A204.1 (cell line): ENCODE measurements around the gene HOTAIR.

Experiments
- FAIRE-seq: peaks from 2 replicates; lab custom pipeline; 2012; peaks lifted over from hg19 to GRCh38; lab: Jason Lieb, UNC

HOTAIR gene

DNA sequence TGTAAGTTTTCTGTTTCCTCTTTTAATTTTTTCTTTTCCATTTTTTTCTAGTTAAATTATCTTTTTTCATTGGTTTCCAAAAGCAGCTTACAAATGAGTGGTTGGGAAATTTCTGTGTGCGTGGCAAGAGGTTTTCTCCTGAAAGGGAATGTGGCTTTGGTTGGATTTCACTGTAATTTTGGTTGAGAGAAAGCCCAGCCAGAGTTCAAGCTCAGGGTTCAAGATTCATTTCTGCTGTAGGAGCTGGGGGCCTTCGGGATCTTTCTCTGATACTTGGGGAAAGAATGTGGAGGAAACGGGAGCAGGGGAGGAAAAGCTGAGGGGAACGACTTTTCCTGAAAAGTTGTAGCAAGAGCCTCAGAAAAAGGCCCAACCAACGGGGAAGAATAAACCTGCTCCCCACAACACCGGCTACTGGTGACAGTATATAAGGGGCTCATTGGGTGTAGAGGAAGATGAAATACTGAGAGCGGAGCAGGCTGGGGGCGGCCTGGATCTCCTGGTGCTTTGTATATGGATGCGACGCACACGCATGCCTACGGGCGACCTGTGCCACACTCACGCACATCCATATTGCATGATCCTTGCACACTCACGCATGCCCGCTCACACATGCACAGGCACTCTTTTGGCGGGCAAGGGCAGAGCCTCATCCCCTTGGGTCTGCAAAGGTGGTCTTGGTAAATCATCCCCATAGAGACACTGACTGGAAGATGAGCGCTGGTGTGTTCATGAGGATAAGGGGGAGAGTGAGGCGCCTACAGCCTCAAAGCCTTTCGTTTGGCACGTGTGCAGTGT, 12.1 kb upstream of the HOTAIR start:
- no peak for FAIRE-seq

DNA sequence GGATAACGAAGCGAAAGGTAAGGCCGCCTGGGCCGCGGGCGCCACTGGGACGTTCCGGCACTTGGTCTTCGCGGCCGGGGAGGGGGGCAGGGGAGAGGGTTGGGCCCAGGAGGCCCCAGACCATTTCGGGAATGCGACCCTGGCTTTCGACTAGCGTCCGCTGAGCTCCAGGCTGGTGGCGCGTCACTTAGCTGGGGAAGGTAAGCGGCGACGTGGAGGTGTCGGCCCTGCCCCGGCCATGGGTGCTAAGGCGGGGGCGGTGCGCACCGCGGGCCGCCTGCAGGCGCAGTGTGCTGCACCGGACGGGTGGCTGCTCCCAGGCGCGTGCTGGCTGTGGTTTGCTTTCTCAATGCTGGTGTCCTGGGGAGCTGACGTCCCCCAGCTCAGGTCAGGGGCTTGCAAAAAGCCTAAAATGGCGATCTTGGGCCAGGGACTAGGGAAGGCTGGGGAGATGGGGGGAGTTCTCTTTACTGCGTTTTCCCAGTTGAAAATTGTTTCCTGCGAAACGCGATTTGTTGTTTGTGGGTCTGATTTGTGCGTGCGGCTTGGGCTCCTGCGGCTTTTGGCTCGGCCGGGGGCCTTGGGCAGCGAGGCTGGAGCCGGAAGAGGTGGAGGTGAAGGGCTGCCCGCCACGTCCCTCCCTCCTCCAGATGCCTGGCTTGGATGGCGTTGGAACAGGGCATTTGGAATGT, 11.4 kb upstream of the HOTAIR start:
- no peak for FAIRE-seq

DNA sequence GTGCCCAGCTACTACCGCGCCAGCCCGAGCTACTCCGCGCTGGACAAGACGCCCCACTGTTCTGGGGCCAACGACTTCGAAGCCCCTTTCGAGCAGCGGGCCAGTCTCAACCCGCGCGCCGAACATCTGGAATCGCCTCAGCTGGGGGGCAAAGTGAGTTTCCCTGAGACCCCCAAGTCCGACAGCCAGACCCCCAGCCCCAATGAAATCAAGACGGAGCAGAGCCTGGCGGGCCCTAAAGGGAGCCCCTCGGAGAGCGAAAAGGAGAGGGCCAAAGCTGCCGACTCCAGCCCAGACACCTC, 10.9 kb upstream of the HOTAIR start:
- no peak for FAIRE-seq

DNA sequence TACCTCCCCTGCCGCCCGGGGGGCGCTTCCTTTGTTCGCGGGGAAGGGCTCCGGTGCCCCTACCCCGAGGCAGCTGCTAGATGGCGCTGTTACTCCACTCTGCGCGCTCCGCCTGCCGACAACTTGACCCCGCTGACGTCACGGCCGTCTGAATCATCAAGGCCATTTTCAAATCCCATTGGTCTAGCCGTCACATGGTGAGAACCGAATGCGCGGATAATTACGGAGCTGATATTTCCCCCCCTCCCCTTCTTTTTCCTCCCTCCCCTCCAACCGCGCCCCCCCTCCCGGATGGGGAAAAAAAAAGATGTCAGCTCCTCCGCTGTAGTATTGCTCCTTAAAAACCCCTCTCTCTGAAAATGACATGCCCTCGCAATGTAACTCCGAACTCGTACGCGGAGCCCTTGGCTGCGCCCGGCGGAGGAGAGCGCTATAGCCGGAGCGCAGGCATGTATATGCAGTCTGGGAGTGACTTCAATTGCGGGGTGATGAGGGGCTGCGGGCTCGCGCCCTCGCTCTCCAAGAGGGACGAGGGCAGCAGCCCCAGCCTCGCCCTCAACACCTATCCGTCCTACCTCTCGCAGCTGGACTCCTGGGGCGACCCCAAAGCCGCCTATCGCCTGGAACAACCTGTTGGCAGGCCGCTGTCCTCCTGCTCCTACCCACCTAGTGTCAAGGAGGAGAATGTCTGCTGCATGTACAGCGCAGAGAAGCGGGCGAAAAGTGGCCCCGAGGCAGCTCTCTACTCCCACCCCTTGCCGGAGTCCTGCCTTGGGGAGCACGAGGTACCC, 10.3 kb upstream of the HOTAIR start, which contains the start of gene HOXC10:
Gene HOXC10, plus strand, starts transcription at position 246 of the 791 bp plus-strand sequence. Its CDS starts 114 bp downstream, at position 360.
- peak; percentile 87 for FAIRE-seq

DNA sequence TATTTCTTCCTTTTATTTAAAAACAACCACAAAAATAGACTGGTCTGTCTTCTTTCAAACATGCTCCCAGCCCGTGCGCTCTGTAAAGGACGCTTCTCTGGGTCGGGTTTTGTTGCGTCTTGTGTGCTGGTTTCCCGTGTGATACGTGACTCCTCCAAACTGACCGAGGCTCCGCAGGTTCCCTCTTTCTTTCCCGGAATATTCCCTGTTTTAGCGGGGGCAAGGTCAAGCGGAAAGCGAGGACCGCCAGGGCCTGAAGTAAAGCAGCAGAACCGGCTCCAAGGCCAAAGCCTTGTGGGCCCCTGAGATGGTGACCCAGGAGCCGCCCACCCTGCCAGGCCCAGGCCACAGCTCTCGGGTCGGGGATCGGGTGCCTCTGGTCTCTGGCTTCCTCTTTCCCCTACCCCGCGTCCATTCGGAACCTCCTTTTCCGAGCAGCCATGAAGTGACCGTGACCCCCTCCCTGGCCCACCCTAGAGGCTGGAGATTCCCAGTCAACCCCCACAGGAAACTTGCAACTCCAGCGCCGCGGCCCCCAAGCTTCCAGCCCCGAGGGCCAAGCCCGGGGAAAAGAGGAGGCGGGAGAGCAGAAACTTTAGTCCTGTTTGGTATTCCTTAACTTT, 9.3 kb upstream of the HOTAIR start:
- no peak for FAIRE-seq

DNA sequence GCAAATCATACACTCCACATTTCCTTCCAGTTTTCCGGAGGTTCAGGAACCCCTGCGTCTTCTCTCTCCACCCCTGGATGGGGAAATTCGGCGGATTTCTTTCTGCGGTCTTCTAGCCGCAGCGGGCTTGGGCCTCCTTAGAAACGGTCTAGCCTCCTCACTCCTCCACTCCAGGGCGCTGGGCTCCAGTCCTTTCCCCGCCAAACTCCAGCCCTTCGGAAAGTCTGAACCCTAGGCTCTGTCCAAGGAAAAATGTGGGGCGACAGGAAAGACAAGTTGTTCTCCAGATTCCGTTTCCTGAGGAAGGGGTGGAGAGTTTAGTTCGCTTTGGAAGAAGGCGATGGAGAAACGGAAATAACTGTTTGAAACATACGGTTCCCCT, 8.8 kb upstream of the HOTAIR start:
- no peak for FAIRE-seq

DNA sequence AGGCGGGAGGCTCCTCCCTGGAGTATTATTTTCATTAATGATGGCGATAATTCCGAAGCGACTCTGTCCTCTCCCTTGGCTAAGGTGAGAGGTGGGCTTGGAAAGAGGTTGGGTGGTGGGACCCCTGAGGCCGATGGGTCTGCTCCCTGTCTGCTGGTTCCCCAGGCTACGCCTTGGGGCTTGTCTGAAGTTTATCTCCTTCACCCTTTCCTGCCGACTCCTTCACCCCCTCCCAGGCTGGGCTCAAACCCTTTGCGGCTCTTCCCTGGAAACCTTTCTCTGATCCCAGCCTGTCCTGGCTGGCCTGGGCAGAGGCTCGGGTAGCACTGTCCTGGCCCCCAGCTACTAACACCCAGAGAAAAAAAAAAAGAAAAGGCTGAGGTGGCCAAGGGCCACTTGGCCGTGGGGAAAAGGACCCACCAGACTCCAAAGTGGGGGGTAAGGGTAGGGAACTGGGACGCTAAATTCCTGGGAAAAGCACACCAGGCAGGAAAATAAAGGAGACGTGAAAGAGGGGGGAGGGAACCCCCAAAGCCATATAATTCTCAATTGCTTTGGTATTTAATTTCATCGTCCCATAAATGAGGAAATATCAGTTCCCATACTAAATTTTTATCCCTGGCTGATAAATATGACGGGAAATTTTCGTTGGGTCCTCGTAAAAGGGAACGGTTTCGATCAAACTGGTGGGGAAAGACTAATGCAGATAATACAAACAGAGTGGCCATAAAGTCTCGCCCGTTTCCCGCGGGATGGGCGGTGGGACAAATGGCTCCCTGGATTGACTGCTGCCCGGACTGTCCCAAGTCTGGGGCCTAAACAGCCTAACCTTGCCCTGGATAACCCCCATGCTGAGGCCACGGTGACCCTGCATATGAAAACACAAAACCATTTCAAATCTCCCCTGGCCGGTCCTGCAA, 8.2 kb upstream of the HOTAIR start:
- no peak for FAIRE-seq

DNA sequence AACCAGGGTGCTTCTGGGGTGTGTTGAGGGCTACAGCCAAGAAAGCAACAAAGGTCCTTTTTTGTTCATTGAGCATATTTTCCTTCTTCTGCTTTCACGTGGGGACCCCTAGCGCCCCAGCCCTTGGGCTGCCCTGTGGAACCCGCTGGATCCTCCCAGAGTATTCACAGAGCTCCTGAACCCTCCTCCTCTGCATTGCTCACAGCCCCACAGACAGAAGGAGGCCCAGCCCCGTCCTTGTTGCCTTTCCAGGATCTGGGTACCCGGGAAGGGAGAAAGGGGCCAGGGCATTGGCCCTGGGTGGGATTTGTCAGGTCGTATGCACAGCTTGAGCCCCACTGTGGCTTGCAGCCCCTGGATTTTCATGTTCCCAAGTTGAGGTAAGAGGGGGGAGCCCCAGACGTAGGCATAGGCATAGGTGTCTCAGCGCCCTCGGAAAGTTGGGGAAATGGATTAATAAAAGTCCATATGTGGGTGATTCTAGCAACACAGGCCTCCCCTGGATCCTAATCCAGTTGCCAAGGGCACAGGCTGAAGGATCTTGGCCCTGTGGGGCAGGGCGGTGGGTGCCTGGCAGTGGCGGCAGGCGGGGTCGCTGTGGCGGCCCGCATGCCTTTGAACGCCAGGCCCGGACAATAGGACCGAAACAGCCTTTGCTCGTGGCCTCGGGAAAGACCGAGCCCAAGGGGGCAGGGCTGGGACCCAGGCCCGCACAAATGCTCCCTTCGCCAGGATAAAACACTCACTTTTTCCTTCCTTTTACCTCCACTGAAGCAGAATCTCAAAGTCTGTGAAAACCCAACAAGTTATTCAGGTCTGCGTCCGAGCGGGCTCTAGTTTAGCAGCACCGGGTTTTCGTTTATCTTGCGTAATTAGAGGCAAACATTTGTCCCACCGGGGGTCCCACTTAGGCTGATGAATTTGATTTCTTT, 7.1 kb upstream of the HOTAIR start:
- no peak for FAIRE-seq

DNA sequence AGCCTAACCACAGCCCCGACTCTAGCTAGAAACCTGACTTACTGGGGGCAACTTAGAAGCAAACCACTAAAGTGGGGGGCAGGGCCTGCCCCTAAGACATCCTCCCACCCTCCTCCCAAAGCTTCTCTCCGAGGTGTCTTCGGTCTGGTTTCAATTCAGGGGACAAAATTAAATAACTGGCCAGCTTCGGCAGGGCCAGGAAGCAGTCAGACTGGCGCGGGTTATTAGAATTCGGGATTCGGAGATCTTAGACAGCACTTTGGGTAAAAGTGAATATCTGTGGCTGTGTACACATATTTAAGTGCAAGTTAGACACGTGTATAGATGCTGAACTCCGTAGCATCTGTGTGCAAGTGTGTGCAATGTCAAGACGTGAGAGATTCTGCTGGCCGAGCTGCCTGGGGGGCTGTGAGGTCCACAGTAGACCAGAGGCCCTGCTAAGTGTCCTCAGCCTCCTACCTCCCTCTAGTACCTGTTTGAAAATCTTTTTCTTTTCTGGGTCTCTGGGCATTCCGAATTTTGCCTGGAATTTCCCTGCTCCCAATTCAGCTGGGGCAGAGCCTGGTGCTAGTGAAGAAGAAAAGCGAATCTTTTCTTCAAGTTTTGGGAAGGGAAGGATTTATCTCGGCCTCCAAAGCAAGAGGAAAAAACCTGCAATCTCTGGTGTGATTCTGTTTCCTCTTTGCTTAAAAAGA, 6.2 kb upstream of the HOTAIR start:
- no peak for FAIRE-seq

DNA sequence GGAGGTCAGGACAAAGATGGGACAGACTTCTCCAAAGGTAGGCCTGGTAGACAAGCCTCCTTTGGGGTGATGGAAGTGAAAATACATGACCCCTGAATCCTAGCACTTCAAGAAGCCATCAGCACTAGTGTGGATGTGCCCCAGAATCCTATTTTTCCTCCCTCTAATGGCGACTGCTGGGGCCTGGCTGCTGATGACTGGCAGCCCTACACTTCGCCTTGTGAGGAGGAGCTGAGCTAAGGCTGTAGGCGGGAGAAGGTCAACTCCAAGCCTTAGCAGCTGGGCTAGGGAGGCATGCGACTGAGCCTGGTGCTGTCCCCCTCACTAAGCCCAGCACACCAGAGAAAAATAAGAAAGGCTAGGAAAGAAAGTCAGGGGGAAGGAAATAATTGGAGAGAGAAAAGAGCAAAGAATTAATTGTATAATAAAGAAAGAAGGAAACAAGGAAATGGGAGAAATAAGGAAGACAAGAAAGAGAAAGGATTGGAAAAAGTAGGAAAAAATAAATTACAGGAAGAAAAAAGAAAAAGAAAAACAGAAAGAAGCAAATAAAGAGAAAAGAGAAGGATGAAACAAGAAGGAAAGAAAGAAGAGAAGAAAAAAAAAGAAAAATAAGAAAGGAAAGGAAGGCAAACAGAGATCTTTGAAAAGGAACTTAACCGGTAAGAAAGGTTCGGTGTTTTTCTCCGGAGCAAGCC, 5.5 kb upstream of the HOTAIR start:
- FAIRE-seq, result no peak

DNA sequence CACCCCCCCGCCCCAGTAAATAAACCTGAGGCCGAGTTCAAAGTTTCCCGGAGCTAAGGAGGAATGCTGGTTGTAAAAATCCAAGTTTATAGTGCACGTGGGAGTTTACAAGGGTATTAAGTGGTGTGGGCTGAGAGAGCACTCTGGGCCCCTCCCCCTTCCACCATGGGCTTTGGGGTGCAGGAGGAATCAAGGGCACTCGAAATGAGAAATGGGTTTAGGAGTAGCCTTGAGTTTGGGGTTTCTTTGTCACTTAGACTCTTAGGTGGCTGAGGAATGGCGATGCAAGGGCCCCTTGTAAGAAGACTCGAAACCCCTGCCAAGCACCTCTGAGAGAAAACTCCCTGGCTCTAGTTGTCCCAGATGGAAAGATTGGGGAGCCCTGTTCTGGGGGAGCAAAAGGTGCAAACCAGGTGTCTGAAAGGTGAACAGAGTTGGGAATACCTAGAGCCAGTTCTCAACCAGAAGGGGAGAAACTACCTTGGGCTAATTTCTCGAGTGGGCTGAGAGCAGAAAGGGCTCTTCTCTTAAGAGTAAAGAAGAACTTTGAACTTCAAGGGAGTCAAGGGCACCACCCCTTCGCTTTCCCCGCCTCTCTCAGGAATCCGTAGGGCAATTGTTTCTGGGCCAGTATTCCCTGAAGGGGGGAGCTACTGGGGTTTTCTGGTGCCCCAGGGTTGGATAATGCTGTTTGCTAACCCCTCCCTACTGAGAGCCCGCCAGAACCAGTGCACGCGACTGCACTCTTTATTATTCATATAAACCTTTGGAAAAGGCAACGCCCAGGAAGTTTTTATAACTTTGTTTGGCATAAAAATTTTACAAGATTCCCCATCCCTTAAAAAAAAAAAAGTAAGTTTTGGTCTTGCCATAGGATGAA, 4.0 kb upstream of the HOTAIR start:
- no peak for FAIRE-seq

DNA sequence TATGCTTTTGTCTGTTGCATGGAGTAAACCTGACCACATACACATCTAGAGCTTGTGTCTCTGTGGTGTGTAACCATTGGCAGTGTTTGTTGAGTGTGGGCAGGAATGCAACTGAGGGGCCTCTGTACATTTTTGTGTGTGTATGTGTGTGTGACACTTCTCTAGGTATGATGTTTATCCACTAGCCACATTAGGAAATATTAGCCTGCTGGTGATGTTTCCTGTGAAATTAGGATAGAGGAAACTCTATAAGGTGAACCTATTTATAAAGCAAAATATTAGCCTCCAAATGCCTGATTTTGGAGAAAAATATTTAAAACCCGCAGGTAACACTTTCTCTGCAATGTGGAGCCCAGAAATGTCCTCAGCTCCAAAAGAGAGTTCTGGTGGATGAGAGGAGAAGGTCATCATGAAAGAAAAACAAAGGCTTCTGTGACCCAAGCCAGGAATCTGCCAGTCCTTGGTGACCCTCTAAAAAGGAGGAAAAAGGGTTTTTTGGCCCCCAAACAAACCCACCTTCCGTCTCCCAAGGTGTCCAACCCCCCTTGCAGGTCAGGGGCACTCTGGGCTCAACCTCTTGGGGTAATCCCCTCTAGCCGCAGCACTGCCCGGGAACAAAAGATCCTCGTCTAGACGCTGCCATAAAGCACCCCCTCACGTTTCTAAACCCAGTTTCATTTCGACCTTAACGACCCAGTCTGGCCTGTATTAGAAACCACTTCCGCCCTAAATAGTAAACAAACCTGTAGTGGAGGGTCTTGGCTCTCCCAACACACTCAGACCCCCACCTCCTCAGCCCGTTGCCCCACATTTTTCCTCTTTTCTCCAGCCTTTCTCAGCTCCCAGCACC, 3.1 kb upstream of the HOTAIR start:
- no peak for FAIRE-seq

DNA sequence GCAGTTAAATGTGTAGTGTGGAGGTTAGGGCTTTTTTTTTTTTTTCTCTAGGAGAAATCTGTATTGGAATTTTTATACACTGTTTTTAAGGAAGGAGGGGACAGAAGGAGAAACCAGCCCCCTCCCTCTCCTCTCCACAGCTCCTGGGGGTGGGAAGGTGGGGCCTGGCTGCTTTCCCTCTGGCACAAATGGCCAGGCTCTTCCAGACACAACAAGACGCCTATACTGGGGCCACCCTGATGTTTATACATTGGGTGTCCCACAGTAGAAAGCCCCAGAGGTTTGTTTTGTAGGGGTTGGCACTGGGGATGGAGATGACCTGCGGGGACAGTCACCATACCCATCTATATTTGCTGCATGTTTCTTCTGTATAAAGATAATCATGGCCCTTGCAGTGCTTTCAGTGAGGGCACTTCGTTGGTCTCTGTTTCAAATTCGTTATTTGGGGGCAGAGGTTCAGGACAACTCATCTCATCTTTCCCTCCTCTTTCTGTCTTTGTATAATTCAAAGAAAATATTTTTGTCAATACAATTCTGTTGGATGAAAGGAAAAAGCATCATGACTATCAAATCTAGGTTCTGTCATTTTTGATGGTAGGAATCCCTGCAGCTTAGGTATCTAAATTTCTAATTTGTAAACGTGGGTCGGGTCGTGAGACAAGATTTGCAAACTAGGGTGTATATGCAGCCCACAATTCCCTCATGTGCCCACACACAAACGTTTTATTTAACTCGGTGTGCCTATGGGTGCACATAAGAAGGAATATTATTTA, 2.3 kb upstream of the HOTAIR start:
- no peak for FAIRE-seq

DNA sequence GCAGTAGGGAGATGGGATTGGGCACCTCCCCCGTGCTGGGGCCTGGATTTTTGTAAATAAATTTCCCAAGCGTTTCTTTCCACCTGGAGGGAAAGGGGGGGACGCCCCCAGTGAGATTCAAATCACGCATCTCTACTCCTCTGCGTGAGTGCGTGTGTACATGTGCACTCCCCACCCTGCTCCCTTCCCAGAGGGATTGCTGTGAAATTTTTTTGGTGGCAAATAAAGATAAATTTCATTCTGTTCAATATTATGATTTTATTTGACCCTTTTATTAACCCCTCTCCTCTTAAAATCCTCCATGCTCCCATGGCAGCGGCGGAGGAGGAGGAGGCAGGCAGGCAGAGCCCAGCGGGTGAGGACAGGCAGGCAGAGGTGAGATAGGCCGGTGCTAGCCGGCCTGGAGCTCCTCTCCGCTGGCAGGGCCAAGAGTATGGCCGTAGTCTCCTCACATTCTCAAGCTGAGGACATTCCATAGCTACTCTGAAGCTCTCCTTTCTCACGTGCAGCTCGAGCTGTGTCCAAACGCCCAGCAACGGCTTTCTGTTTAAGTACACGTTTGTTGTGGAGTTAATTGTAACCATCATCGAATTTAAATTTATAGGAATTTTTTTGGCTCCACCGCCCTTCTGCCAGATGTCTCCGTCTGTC, 1.5 kb upstream of the HOTAIR start:
- FAIRE-seq, result no peak

DNA sequence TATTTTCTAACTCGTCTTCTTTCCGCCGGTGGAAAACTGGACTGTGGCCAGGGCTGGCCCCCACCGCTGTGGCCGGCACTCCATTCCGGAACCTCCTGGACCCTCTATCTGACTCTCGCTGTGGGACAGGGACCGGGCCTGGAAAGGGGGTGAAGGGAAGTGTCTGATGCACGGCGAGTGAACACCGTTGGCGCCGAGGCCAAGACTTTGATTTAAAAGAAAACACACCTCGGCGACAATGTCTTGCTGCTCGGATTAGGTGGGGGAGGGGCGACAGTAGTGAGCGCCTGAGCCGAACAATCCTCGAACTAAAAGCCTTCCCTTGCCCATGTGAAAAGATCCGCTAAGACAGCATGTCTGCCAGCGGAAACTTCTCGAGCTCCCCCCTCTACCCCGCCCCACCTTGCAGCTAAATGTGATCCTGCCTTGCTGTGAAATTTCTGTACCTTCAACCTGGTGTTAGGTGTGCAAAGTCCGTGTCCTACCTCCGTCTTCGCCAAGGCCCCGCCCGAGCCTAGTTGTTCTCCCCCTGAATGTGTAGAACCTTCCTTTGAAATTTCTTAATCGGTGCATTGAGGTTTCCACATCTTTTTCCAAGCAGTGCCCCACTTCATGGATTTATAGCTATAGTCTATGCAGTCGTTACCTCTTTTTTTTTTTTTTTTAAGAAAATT, 862 bp upstream of the HOTAIR start:
- no peak for FAIRE-seq
